Measurements from ENCODE around the gene MS4A3. TPM values are rescaled to one million over a fixed set of nuclear protein-coding genes. Genes with fewer than 3 reads are reported as not detected.

MS4A3 gene
- total RNA-seq, 1 experiment from 2014 or later, result not detected

DNA sequence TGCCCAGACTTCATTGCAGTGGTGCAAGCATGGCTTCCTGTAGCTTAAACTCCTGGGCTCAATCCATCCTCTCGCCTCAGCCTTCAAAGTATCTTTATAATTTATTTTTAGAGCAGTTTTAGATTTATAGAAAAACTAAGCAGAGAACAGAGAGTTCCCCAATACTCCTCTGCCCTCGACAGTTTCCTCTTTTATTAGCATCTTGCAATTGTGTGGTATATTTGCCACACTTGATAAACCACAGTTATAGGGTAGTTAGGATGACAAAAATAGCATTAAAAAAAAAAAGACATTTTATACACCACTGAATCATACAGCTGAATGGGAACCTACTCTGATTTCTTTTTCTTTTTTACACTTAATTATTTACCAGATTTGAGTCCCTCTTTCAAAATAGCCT is 63.2 kb downstream of the MS4A3 start:
- Mint-ChIP-seq H3K36me3 (ENCODE audit: insufficient read depth, unreplicated experiment) (no peaks in the 10 kb centered on the region), H3K4me1 (ENCODE audit: low read depth, unreplicated experiment) (peaks cover 9% of the 10 kb centered on the region), H3K27me3 (ENCODE audit: insufficient read depth, unreplicated experiment) (no peaks in the 10 kb centered on the region), H3K27ac (ENCODE audit: unreplicated experiment) (no peak overlapping the region), H3K9me3 (ENCODE audit: unreplicated experiment) (peaks cover 23% of the 10 kb centered on the region), H3K4me3 (ENCODE audit: unreplicated experiment) (no peak overlapping the region)
- H3K9me3 ChIP-seq, result peaks cover 4% of the 10 kb centered on the region; the same call in 1 of the 2 replicates
- no peaks in the 10 kb centered on the region for H3K36me3 ChIP-seq (ENCODE audit: control insufficient read depth, insufficient read depth, low read length)
- intact Hi-C loops (cut with micrococcal nuclease; ENCODE audit: unreplicated experiment), result no loop called here
- ChIA-PET CTCF (no interaction called here), POLR2A (no interaction called here)
- H3K4me1 ChIP-seq, result peaks cover 6% of the 10 kb centered on the region; the same call in 1 of the 2 replicates
- no peak overlapping the region for H3K4me3 ChIP-seq (ENCODE audit: low read depth, low read length)
- H3K27me3 ChIP-seq (replicated peaks; ENCODE audit: control insufficient read depth, insufficient read depth, low read length), result no peaks in the 10 kb centered on the region
- TF ChIP-seq, protein P1, sequence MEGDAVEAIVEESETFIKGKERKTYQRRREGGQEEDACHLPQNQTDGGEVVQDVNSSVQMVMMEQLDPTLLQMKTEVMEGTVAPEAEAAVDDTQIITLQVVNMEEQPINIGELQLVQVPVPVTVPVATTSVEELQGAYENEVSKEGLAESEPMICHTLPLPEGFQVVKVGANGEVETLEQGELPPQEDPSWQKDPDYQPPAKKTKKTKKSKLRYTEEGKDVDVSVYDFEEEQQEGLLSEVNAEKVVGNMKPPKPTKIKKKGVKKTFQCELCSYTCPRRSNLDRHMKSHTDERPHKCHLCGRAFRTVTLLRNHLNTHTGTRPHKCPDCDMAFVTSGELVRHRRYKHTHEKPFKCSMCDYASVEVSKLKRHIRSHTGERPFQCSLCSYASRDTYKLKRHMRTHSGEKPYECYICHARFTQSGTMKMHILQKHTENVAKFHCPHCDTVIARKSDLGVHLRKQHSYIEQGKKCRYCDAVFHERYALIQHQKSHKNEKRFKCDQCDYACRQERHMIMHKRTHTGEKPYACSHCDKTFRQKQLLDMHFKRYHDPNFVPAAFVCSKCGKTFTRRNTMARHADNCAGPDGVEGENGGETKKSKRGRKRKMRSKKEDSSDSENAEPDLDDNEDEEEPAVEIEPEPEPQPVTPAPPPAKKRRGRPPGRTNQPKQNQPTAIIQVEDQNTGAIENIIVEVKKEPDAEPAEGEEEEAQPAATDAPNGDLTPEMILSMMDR (IDR thresholded peaks at IDR 0.05; ENCODE audit: insufficient read depth in 1 of 2, low read depth in 1 of 2, low read length in 1 of 2, severe bottlenecking in 1 of 2, unreplicated experiment in 1 of 2), result no peak
- BruUV-seq (replicated peaks), result no TSS peak
- no peak for DNase-seq

Other genes starting within 250 kb of the MS4A3 start
- 61.6 and 66.0 TPM in 2 replicates for gene MRPL16, start 245.9 kb upstream of the MS4A3 start, total RNA-seq (2022)
- gene CBLIF, start 211.2 kb upstream of the MS4A3 start, total RNA-seq (2022), result not detected in 2 replicates
- gene TCN1, start 190.2 kb upstream of the MS4A3 start, total RNA-seq (2022), result not detected in 2 replicates
- gene OOSP3, start 177.9 kb upstream of the MS4A3 start, total RNA-seq (2022), result 0.39 TPM in 1 of 2 replicates, not detected in the other
- not detected in 2 replicates for gene OOSP1, start 118.2 kb upstream of the MS4A3 start, total RNA-seq (2022)
- not detected in 2 replicates for gene OOSP4A, start 92.6 kb upstream of the MS4A3 start, total RNA-seq (2022)
- gene OOSP4B, start 39.5 kb upstream of the MS4A3 start, total RNA-seq (2022), result not detected in 2 replicates
- gene OOSP2, start 16.3 kb upstream of the MS4A3 start, total RNA-seq (2022), result not detected in 2 replicates
- not detected in 2 replicates for gene MS4A2, start 32.0 kb downstream of the MS4A3 start, total RNA-seq (2022)
- gene MS4A6A, start 126.4 kb downstream of the MS4A3 start, total RNA-seq (2022), result not detected in 2 replicates
- gene MS4A4E, start 186.5 kb downstream of the MS4A3 start, total RNA-seq (2022), result not detected in 2 replicates
- gene MS4A4A, start 224.0 kb downstream of the MS4A3 start, total RNA-seq (2022), result not detected in 2 replicates